DMS 273 treated with DMSO at 0.1 percent for 48 hours (cell line): Measurements from ENCODE around the gene SPTBN1.
"Not testable (repeated sequence)": the region's sequence is repeated elsewhere in the genome, so short reads cannot be mapped to it uniquely, and the experiment has no call there.

Experiments used
- DNase-seq: peaks from one replicate; lab custom pipeline; 2025; lab: John Stamatoyannopoulos, UW

The SPTBN1 gene

GRCh38 chr2:54470266-54470938 lies 14.3 kb downstream of the SPTBN1 start:
- DNase-seq, result no peak

GRCh38 chr2:54471221-54471711 lies 15.1 kb downstream of the SPTBN1 start:
- peak; percentile 28 for DNase-seq

GRCh38 chr2:54473851-54474250 lies 17.7 kb downstream of the SPTBN1 start:
- no peak for DNase-seq

GRCh38 chr2:54475285-54475684 lies 19.2 kb downstream of the SPTBN1 start:
- DNase-seq, result no peak

- no peak for DNase-seq
Measured at GRCh38 chr2:54475919-54476318, 19.8 kb downstream of the SPTBN1 start.

- no peak for DNase-seq
Measured at GRCh38 chr2:54476852-54477251, 20.7 kb downstream of the SPTBN1 start.

- DNase-seq, result no peak
Measured at GRCh38 chr2:54477896-54478295, 21.8 kb downstream of the SPTBN1 start.

- DNase-seq, result no peak
Measured at GRCh38 chr2:54478899-54479298, 22.8 kb downstream of the SPTBN1 start.

GRCh38 chr2:54479424-54479823 lies 23.3 kb downstream of the SPTBN1 start:
- DNase-seq, result no peak

- no peak for DNase-seq
Measured at GRCh38 chr2:54480025-54480424, 23.9 kb downstream of the SPTBN1 start.

- no peak for DNase-seq
Measured at GRCh38 chr2:54481686-54482085, 25.6 kb downstream of the SPTBN1 start.

GRCh38 chr2:54482715-54483114 lies 26.6 kb downstream of the SPTBN1 start:
- peak; percentile 38 for DNase-seq

GRCh38 chr2:54483426-54483825 lies 27.3 kb downstream of the SPTBN1 start:
- no peak for DNase-seq

GRCh38 chr2:54485756-54486155 lies 29.6 kb downstream of the SPTBN1 start:
- DNase-seq, result not testable (repeated sequence)

GRCh38 chr2:54486766-54487165 lies 30.6 kb downstream of the SPTBN1 start:
- DNase-seq, result no peak

- DNase-seq, result no peak
Measured at GRCh38 chr2:54490863-54491262, 34.7 kb downstream of the SPTBN1 start.

- DNase-seq, result no peak
Measured at GRCh38 chr2:54492335-54492734, 36.2 kb downstream of the SPTBN1 start.

- no peak for DNase-seq
Measured at GRCh38 chr2:54494087-54494486, 38.0 kb downstream of the SPTBN1 start.

- DNase-seq, result no peak
Measured at GRCh38 chr2:54496920-54497319, 40.8 kb downstream of the SPTBN1 start.

GRCh38 chr2:54497763-54498680 lies 41.9 kb downstream of the SPTBN1 start:
- DNase-seq, result no peak

- no peak for DNase-seq
Measured at GRCh38 chr2:54499661-54500060, 43.5 kb downstream of the SPTBN1 start.

- no peak for DNase-seq
Measured at GRCh38 chr2:54500404-54501205, 44.5 kb downstream of the SPTBN1 start.
